Measurements from ENCODE around the gene STARD13. TPM values are rescaled to one million over a fixed set of nuclear protein-coding genes. Genes with fewer than 3 reads are reported as not detected.

Gene STARD13
- total RNA-seq, 1 experiment from 2014 or later: 11.3 TPM

DNA sequence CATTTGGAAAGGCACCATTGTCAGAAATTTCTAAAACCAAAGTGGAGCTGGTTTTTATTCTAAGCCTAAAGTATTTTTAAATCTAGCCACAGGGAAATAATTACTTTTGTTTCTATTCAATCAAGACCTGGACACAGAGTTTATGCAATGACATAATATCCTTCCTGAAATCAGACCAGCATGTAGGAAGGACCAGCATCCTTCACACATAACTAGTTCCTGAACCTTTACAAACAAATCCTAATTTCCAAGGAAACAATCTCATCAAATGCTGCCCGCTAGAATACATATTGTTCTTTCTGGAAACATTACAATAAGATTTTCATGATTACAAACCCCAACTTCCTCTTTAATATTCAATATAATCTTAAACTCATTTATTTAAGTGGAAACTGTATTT, 1.5 kb downstream of the STARD13 start:
- BruUV-seq (replicated peaks): no TSS peak
- no peaks in the 10 kb centered on the region for H3K9me3 Mint-ChIP-seq (ENCODE audit: low read depth, unreplicated experiment)
- H3K27me3 Mint-ChIP-seq (ENCODE audit: unreplicated experiment): no peaks in the 10 kb centered on the region
- H3K4me1 Mint-ChIP-seq (ENCODE audit: low read depth, unreplicated experiment): peaks cover 50% of the 10 kb centered on the region
- peaks cover 20% of the 10 kb centered on the region for H3K36me3 Mint-ChIP-seq (ENCODE audit: insufficient read depth, unreplicated experiment)
- TF ChIP-seq CTCF (IDR thresholded peaks at IDR 0.05; ENCODE audit: unreplicated experiment): no peak
- CTCF ChIA-PET: no interaction called here
- no peak for DNase-seq
- no peak overlapping the region for H3K27ac Mint-ChIP-seq (ENCODE audit: unreplicated experiment)
- intact Hi-C loops (cut with micrococcal nuclease; ENCODE audit: unreplicated experiment): loop anchor here (2.0 to 10.0 kb wide), 2 partner anchors 49 to 161 kb away; no protein-coding TSS in a partner anchor
- H3K4me3 Mint-ChIP-seq (ENCODE audit: low read depth, unreplicated experiment): peak overlapping the region; percentile 83

GRCh38 chr13:33283195-33283911, 2.2 kb downstream of the STARD13 start:
- intact Hi-C loops (cut with micrococcal nuclease; ENCODE audit: unreplicated experiment): loop anchor here (10.0 kb wide), 1 partner anchor 161 kb away; no protein-coding TSS in a partner anchor
- no peaks in the 10 kb centered on the region for H3K27me3 Mint-ChIP-seq (ENCODE audit: unreplicated experiment)
- no peak overlapping the region for H3K4me3 Mint-ChIP-seq (ENCODE audit: low read depth, unreplicated experiment)
- H3K4me1 Mint-ChIP-seq (ENCODE audit: low read depth, unreplicated experiment): peaks cover 56% of the 10 kb centered on the region
- DNase-seq: no peak
- H3K9me3 Mint-ChIP-seq (ENCODE audit: low read depth, unreplicated experiment): no peaks in the 10 kb centered on the region
- H3K36me3 Mint-ChIP-seq (ENCODE audit: insufficient read depth, unreplicated experiment): peaks cover 20% of the 10 kb centered on the region
- CTCF ChIA-PET: interaction anchor here (0.6 kb wide), 1 partner anchor 67 kb away, joined by 4 read pairs; no protein-coding TSS in a partner anchor
- no peak overlapping the region for H3K27ac Mint-ChIP-seq (ENCODE audit: unreplicated experiment)
- BruUV-seq (replicated peaks): no TSS peak
- TF ChIP-seq CTCF (IDR thresholded peaks at IDR 0.05; ENCODE audit: unreplicated experiment): no peak

DNA sequence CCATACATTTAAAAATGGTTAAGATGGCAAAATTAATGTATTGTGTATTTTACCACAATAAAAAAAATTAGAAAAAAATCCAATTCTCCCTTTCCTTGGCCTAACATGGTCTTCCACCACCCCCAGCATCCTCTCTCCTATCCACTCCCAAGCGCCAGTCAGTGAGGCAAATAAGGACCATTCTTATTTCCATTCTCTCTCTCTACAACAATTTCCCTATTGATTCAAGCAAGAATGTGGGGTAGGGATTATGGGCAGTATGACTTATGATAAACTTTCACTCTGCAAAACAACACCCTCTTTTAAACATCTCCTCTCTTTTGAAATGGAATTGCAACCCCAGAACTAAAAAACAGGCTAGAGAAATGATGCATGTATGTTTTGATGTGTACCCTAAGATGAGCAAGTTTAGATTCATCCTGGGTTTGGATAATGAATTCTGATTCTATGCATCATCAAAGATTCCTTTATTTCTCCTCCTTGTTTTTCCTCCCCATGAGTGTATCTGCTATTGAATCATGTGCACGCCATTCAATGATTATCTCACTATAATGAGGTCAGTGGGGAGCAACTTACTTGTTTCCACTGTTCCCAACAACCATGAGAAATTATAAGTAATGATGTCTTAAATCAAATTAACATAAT, 3.5 kb downstream of the STARD13 start:
- Mint-ChIP-seq H3K4me3 (ENCODE audit: low read depth, unreplicated experiment) (no peak overlapping the region), H3K27ac (ENCODE audit: unreplicated experiment) (peak overlapping the region; percentile 40), H3K36me3 (ENCODE audit: insufficient read depth, unreplicated experiment) (peaks cover 20% of the 10 kb centered on the region), H3K4me1 (ENCODE audit: low read depth, unreplicated experiment) (peaks cover 56% of the 10 kb centered on the region), H3K27me3 (ENCODE audit: unreplicated experiment) (no peaks in the 10 kb centered on the region), H3K9me3 (ENCODE audit: low read depth, unreplicated experiment) (no peaks in the 10 kb centered on the region)
- BruUV-seq (replicated peaks): no TSS peak
- DNase-seq: no peak
- CTCF ChIA-PET: no interaction called here
- intact Hi-C loops (cut with micrococcal nuclease; ENCODE audit: unreplicated experiment): loop anchor here (10.0 kb wide), 1 partner anchor 163 kb away; no protein-coding TSS in a partner anchor
- TF ChIP-seq CTCF (IDR thresholded peaks at IDR 0.05; ENCODE audit: unreplicated experiment): no peak

GRCh38 chr13:33280923-33281322, 4.6 kb downstream of the STARD13 start:
- no peak for TF ChIP-seq CTCF (IDR thresholded peaks at IDR 0.05; ENCODE audit: unreplicated experiment)
- Mint-ChIP-seq H3K4me1 (ENCODE audit: low read depth, unreplicated experiment) (peaks cover 50% of the 10 kb centered on the region), H3K4me3 (ENCODE audit: low read depth, unreplicated experiment) (no peak overlapping the region), H3K27ac (ENCODE audit: unreplicated experiment) (peak overlapping the region; percentile 66), H3K27me3 (ENCODE audit: unreplicated experiment) (no peaks in the 10 kb centered on the region), H3K36me3 (ENCODE audit: insufficient read depth, unreplicated experiment) (peaks cover 16% of the 10 kb centered on the region), H3K9me3 (ENCODE audit: low read depth, unreplicated experiment) (no peaks in the 10 kb centered on the region)
- no TSS peak for BruUV-seq (replicated peaks)
- CTCF ChIA-PET: no interaction called here
- no peak for DNase-seq
- intact Hi-C loops (cut with micrococcal nuclease; ENCODE audit: unreplicated experiment): loop anchor here (10.0 kb wide), 1 partner anchor 164 kb away; no protein-coding TSS in a partner anchor

Measured in Calu3 (cell line).